Chondrocyte (in vitro differentiated cells): ENCODE results near the gene OR4E1. TPM values are rescaled to one million over a fixed set of nuclear protein-coding genes. Genes with fewer than 3 reads are reported as not detected.

ENCODE experiments used
- DNase-seq: peaks from one replicate; pipeline ENCODE4 v3.0.0; 2021; ENCODE audit warnings: mixed read lengths, low spot score
- H3K27ac Mint-ChIP-seq: one replicate; pipeline ENCODE4 v1.8.0; 2021; ENCODE audit warnings: mild to moderate bottlenecking, moderate library complexity, mixed read lengths; ENCODE audit not compliant: unreplicated experiment
- H3K27me3 Mint-ChIP-seq: 2 replicates; pipeline ENCODE4 v1.8.0; 2021; ENCODE audit warnings: low read depth, mixed read lengths
- H3K36me3 Mint-ChIP-seq: 2 replicates; pipeline ENCODE4 v1.8.0; 2021; ENCODE audit warnings: low read depth, mixed read lengths
- H3K4me1 Mint-ChIP-seq: 2 replicates; pipeline ENCODE4 v1.8.0; 2021; ENCODE audit warnings: low read depth, mild to moderate bottlenecking, mixed read lengths
- H3K4me3 Mint-ChIP-seq: one replicate; pipeline ENCODE4 v1.8.0; 2021; ENCODE audit warnings: mild to moderate bottlenecking, moderate library complexity, mixed read lengths; ENCODE audit not compliant: unreplicated experiment
- H3K9me3 Mint-ChIP-seq: 2 replicates; pipeline ENCODE4 v1.8.0; 2021; ENCODE audit warnings: low read depth, mixed read lengths
- total RNA-seq: library from RNA; stranded (reverse); gene quantifications from 3 replicates; pipeline ENCODE4 v1.2.1, GENCODE V29; 2021
- TF ChIP-seq, protein P1 (sequence below): fragments of 200-600 bp; sonication (generic); IDR thresholded peaks from 2 replicates; pipeline ENCODE4 v1.5.0; 2021; ENCODE audit warnings: antibody characterized with exemption, mild to moderate bottlenecking, moderate library complexity

Gene OR4E1
- total RNA-seq, 1 donor from 2014 or later, result not detected

DNA sequence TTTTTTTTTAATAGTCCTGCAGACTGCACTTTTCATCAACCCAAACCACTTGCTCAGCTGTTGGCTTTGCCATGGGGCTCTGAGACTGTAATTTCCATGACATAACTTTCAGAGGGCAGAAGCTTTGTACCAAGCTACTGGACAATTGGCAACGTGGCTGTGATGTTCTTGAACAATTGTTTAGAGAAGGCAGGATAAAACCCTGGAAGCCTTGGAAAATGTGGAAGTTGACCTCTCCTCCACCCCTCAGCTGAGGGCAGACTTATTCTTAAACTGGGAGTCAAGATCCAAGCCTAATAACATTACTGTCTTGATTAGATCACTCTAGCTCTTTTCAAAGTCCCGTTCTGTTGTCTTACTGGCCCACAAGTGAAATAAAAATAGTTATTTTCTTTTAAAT is 2.2 kb downstream of the OR4E1 start:
- Mint-ChIP-seq H3K27me3 (no peaks in the 10 kb centered on the region), H3K4me3 (no peak overlapping the region), H3K9me3 (peaks cover 7% of the 10 kb centered on the region), H3K36me3 (no peaks in the 10 kb centered on the region), H3K4me1 (peaks cover 8% of the 10 kb centered on the region), H3K27ac (no peak overlapping the region)
- TF ChIP-seq, protein P1, sequence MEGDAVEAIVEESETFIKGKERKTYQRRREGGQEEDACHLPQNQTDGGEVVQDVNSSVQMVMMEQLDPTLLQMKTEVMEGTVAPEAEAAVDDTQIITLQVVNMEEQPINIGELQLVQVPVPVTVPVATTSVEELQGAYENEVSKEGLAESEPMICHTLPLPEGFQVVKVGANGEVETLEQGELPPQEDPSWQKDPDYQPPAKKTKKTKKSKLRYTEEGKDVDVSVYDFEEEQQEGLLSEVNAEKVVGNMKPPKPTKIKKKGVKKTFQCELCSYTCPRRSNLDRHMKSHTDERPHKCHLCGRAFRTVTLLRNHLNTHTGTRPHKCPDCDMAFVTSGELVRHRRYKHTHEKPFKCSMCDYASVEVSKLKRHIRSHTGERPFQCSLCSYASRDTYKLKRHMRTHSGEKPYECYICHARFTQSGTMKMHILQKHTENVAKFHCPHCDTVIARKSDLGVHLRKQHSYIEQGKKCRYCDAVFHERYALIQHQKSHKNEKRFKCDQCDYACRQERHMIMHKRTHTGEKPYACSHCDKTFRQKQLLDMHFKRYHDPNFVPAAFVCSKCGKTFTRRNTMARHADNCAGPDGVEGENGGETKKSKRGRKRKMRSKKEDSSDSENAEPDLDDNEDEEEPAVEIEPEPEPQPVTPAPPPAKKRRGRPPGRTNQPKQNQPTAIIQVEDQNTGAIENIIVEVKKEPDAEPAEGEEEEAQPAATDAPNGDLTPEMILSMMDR, result no peak
- no peak for DNase-seq

DNA sequence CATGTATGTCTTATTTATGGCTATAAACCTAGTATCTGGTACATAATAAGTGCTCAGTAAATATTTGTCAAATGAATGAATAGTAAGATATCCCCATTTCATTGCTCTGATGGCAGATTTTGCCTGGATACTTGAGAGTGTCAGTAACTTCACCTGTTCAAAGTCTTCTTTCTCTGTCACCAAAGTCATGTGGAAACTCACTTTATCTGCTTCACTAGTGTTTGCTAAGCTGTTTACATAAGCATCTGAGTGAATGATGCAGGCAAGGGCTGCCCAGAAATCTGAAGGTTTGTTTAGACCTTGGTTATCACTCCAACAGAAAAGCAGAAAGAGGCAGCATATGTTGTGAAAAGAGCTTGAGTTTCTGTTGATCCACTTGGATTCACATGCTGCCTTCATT is 4.3 kb downstream of the OR4E1 start:
- no peaks in the 10 kb centered on the region for H3K27me3 Mint-ChIP-seq
- TF ChIP-seq, protein P1, result no peak
- no peaks in the 10 kb centered on the region for H3K36me3 Mint-ChIP-seq
- H3K4me1 Mint-ChIP-seq, result peaks cover 8% of the 10 kb centered on the region
- no peak for DNase-seq
- peaks cover 4% of the 10 kb centered on the region for H3K9me3 Mint-ChIP-seq
- no peak overlapping the region for H3K27ac Mint-ChIP-seq
- H3K4me3 Mint-ChIP-seq, result no peak overlapping the region

DNA sequence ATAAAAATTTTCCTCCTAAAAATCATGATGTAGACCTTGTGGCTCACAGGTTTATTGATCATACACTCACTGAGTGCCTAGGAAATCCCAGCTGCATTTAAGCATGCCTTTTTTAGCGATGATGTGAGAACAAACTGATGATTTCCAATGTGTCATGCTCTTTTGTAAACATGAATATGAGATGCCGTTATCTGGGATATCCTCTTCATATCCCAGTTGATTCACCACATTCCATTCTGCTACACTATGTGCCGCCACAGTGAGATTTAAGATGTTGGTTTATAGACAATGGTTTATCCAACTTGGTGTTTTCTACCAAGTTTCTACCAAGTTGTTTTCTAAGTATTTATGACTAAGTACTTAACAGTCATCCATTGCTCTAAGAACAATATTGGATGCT is 5.2 kb downstream of the OR4E1 start:
- no peak overlapping the region for H3K4me3 Mint-ChIP-seq
- peak overlapping the region; percentile 18 for H3K27ac Mint-ChIP-seq
- no peaks in the 10 kb centered on the region for H3K36me3 Mint-ChIP-seq
- TF ChIP-seq, protein P1, result no peak
- H3K4me1 Mint-ChIP-seq, result peaks cover 8% of the 10 kb centered on the region
- DNase-seq, result no peak
- no peaks in the 10 kb centered on the region for H3K27me3 Mint-ChIP-seq
- peaks cover 7% of the 10 kb centered on the region for H3K9me3 Mint-ChIP-seq

DNA sequence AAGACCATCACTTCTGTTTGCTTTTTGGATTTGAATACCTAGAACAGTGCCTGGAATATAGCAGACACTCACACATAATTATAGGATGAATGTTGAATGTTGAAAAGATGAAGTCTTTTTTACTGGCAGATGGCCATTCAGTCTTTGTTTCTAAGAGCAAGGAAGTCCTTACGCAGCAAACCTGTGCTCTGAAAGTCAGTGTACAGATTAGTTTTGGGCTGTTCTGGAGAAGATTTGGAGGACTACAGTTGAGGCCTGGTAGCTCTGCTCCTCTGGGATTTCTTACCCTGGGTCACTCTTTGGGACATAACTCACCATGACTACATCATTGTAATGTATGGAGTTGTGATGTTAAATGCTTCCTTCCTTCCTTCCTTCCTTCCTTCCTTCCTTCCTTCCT is 16.6 kb downstream of the OR4E1 start:
- H3K9me3 Mint-ChIP-seq, result no peaks in the 10 kb centered on the region
- no peak overlapping the region for H3K4me3 Mint-ChIP-seq
- H3K27ac Mint-ChIP-seq, result no peak overlapping the region
- TF ChIP-seq, protein P1, result no peak
- H3K36me3 Mint-ChIP-seq, result no peaks in the 10 kb centered on the region
- H3K27me3 Mint-ChIP-seq, result peaks cover 7% of the 10 kb centered on the region
- DNase-seq, result no peak
- no peaks in the 10 kb centered on the region for H3K4me1 Mint-ChIP-seq

DNA sequence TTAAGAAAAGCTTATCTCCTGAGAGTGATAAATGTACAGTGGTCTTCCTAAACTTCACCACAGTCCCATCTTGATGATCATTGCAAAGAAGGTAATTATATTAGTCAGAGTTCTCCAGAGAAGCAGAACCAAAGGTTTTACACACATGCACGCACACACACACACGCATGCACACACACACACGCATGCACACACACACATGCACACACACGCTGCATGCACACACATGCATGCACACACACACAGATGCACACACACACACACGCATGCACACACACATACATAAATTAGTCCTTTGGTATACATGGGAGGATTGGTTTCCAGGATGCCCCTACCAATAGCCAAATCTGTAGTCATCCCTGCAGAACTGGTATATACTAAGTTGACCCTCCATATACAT is 19.4 kb downstream of the OR4E1 start:
- no peaks in the 10 kb centered on the region for H3K4me1 Mint-ChIP-seq
- DNase-seq, result no peak
- H3K27ac Mint-ChIP-seq, result no peak overlapping the region
- peaks cover 11% of the 10 kb centered on the region for H3K27me3 Mint-ChIP-seq
- H3K36me3 Mint-ChIP-seq, result no peaks in the 10 kb centered on the region
- no peak overlapping the region for H3K4me3 Mint-ChIP-seq
- no peaks in the 10 kb centered on the region for H3K9me3 Mint-ChIP-seq
- TF ChIP-seq, protein P1, result no peak
